Medulla oblongata (tissue), 1 donor: Measurements from ENCODE around the gene FRAT1.
"Not testable (repeated sequence)": the region's sequence is repeated elsewhere in the genome, so short reads cannot be mapped to it uniquely, and the experiment has no call there.

Source experiments
- DNase-seq: peaks from one replicate; pipeline ENCODE4 v3.0.0-alpha.2; 2015; ENCODE audit errors: extremely low spot score

The FRAT1 gene

DNA sequence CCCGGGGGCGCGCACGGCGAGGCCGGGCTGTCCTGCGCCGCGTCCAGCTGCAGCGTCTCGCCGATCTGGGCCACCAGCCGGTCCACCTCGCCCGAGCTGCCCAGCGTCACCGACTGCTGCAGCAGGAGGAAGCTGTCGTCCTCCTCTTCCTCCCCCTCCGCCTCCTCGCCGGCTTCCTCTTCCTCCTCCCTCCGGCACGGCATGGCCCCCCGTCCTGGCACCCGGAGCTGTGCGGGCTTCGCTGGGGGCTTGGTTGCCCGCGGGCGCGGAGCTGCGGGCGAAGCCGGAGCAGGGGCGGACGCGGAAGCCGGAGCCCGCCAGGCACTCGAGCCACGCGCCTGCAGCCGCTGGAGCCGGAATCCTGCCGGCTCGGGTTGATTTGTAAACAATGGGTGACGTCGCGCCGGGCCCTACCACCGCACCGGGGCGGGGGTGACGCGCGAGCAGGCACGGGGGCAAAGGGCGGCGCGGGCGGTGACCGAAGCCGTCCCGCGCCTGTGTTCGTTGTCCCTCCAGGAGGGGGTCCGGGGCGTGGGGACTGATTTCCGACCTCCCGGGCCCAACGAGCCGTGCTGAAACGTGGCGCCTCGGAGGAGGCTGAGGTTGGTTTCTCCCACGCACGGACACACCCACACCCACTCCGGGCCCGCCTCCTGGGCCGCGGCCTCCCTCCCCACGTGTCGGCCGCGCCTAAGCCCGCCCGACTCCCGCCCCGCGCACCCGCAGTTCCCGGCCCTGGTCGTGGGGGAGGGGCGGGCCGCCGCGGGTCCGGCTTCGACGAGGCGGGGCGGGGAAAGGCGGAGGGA, 15.5 kb downstream of the FRAT1 start, which contains the start of gene FRAT2:
TSS of gene FRAT2 (minus strand) at position 360 of the 806 bp plus-strand sequence. CDS start at position 203, 157 bp downstream.
- peak; percentile 95 for DNase-seq

DNA sequence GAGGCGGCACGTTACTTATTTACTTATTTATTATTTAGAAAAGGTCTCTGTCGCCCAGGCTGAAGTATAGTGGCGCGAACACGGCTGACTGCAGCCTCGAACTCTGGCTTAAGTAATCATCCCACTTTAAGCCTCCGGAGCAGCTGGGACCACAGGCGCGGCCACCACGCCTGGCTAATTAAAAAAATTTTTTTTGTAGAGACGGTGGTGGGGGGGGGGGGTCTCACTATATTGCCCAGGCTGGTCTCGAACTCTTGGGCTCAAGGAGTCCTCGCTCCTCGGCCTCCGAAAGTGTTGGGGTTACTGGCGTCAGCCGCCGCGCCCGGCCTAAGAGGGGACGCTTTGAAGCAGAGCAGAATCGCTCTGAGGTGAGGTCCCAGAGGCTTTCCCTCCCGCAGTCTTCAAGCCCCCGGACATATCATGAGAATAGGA, 16.1 kb downstream of the FRAT1 start:
- DNase-seq, result no peak

DNA sequence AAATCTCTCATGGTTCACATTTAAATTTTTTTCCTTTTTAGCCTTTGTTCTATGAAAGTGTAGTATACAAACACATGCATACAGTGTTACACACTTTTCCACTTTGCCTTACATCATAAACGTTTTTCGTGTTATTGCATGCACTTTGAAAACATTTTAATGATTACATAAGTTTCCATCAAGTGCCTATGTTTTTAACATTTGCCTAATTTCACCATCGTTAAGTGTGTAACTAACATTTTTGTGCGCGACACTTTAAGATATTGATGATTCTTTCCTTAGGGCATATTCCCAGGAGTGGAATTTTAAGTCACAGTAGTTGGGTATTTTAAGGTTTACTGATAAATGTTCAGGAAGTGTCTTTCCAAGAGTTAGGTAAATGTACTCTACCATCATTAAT, 16.9 kb downstream of the FRAT1 start:
- DNase-seq, result no peak

DNA sequence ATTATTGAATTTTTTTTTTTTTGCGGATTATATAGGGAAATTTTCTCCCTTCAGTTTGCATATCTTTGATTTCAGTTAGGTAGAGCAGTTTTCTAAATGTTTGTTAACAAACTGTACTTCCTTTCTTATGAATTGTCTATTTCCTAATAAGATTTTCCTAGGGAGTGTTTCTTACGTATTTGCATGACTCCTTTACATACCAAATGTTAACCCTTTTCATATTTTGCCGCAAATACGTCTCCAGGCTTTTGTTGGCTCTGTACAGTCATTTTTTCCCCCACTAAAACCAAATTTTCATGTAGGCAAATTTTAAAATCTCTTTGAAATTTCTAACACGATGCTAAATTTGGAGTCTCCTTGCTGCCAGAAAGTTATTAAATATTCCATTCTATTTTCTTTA, 17.4 kb downstream of the FRAT1 start:
- no peak for DNase-seq

DNA sequence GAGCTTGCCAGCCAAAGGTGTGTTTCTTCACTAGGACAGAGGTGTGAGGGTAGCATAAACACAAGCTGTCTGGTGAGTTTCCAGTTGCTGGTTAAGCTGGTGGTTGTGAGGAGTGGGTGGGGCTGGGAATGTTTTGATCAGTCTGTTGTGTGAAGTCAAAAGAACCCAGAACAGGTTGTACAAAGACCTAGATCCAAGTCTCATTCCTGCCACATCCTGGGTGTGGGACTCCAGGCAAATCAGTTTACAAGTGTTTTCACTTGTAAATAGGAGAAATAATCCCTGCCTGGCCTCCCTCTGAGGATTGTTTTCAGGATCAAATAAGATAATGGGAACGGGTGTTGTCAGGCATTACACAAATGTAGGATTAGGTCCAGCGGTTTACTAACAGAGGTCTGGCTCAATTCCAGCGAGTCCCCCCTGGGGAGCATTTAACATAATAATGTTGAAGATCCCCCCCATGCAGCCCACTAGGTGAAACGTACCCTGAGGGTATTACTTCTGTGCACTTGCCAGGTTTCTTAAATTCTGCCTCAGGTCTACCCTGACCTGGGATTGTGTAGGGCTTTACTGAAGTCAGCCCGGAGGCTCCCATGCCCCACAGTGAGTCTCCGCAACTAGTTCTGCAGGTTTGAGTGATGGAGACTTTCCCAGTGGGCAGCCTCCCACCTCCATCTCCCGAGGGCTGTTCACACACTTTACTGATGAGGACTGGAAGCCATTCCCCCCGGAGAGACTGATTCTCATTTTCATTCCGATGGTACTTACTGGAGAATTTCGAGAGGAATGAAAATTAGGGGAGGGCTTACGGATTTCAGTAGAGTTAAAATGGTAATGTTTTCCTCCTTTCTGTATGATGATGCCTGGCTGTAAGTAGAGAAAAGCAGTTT, 18.1 kb downstream of the FRAT1 start:
- no peak for DNase-seq

DNA sequence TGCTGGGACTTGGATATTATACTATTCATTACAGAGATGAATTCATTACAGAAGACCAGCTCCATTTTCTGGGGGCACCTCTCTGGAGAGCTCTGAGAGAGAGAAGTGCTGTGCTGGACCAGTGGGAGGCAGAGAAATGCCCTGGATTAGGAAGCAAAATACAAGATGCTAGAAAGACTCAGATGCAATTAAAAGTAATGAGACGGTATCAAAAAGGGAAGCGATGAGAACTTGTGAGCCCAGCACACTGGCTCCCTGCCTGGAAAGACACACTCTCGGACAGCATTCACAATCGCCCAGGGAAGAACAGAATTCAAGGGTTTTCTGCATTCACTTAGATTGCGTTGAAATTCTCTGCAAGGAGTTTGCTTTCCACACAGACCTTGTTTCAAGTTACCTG, 19.0 kb downstream of the FRAT1 start:
- peak; percentile 16 for DNase-seq

DNA sequence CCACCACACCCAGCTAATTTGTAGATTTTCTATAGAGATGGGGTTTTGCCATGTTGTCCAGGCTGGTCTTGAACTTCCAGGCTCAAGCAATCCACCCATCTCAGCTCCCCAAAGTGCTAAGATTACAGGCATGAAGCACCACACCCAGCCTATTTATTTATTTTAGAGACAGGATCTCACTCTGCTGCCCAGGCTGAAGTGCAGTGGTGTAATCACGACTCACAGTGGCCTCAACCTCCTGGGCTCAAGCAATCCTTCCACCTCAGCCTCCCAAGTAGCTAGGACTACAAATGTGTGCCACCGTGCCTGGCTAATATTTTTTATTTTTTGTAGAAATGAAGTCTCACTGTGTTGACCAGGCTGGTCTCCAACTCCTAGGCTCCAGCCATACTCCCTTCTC, 22.3 kb downstream of the FRAT1 start:
- DNase-seq, result no peak

DNA sequence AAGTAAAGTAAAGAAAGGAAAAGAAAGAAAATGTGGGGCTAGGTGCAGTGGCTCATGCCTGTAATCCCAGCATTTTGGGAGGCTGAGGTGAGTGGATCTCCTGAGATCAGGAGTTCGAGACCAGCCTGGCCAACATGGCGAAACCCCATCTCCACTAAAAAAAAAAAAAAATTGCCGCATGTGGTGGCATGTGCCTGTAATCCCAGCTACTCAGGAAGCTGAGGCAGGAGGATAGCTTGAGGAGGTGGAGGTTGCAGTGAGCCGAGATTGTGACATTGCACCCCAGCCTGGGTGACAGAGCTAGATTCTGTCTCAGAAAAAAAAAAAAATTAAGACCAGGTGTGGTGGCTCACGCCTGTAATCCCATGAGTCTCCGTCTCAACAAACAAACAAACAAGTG, 24.6 kb downstream of the FRAT1 start:
- DNase-seq, result not testable (repeated sequence)

DNA sequence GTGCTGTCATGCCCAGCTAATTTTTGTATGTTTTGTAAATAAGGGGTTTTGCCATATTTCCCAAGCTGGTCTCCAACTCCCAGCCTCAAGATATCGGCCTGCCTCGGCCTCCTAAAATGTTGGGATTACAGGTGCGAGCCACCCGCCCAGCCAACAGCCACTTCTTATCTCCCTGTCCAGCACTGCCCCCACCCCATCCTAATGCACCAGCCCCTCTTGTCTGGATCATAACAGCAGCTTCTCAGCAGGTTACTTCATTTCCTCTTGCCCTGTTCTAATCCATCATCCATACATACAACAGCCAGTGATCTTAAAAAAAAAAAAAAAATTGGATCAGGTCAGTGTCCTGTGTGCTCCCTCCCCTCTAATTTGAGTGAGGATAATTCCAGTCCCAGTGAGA, 28.2 kb downstream of the FRAT1 start:
- no peak for DNase-seq

DNA sequence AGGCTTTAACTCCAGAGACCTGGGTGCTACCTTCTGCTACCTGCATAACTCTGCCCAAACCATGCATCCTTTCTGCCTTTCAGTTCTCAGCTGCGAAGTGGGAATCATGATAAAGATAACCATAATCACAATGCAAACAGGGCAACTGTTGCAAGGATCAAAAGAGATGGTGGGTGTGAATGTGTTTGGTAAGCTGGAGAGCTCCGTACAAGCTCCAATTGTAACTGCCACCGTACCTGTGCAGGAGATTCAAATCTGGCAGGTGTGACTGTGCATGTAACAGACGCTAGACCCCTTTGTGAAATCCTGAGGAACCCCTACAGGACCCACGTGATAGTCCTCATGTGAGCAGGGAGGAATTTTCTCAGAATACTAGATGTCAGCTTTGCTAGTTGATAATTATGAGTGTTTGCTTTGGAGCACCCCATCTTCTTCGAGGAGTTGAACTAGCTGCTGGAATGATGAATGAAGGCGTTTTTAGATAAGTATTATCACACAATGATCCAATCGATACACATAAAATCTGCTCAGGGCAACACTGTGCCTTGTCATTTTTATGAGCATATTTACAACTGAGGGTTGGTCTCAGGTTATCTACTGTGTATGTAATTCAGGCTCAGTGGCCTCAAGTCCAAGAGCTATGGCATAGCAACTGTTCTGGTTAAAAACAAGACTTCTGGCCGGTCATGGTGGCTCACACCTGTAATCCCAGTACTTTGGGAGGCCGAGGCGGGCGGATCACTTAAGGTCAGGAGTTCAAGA, 30.9 kb downstream of the FRAT1 start:
- DNase-seq, result no peak

DNA sequence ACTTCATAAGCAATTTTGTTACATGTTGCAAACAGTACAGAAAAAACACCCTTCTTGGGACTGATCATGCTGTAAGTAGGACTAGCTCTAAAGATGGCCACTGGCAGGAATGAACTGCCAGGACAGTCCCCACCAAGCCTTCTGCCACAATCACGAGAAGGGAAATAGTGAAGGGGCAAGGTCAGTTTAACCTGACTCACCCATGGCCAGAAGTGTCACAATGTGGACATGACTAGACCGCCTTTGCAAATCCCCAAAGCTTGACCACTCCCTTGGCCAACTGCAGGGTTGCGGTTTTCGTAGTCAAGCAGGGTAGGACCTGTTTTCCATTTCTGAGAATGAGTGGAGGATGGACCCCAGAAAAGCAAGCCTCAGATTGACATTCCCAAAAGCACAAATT, 34.9 kb downstream of the FRAT1 start:
- DNase-seq, result no peak

DNA sequence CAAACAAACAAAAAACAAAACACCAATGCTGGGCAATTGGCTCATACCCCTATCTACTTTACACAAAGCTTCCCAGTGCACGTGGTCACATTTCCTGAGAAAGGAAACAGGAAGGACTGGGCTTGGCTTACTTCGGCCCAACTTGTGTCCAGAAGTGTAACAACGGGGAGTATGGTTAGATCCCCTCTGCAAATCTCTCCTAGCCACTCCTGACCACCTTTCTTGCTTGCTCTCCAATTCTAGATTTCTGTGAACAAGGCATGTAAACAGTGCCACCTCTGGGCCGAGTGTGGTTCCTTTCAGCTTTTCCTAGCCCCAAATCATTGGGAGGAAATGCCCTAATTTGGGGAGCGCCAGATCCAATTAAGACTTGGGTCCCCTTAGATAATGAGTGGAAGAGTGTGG, 36.5 kb downstream of the FRAT1 start:
- DNase-seq, result peak; percentile 42

DNA sequence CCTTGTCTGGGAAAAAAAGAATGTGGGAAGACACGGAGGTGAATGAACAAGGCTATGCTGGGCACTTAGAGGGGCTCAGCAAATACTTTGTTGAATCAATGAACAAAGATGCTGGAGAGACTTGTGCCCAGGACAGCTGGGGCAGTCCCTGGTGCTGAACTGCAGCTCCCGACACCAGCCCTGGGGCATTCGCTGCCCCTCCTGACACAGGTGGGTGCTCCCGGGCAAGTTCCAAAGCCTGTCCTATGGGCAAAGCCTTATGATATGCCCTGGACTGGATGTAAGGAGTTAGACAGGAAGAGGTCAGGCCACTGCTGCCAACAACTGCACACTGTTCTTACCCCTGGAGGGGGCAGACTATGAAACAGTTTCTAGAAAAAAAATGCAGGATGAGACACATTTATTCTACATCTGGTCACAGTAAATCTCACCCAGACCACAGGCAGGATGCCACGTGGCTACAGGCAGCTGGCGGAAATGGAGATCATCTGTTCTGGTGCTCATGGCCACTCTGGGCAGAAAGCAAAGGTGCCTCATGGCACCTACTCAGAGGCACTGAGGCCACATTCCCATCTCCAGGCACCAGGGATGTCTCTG, 37.3 kb downstream of the FRAT1 start:
- DNase-seq, result no peak

DNA sequence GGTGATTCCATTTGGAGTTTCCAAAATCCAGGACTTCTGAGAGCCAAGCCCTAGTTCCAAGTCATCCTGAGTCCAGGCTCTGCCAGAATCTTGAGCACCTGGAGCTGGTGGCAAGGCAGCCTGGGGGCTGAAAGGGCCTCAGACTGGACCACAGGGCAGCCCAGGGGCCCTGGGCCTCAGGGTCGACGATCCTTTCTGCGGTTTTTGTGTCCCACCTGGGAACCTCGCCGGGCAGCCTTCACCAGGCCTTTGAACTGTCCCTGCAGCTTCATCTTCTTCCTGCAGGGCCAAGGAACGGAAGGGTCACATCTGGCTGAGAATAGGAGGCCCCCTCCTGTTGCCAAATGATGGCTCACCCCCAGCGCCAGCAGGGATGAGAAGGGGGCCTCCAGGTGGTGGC, 37.8 kb downstream of the FRAT1 start:
- DNase-seq, result no peak

DNA sequence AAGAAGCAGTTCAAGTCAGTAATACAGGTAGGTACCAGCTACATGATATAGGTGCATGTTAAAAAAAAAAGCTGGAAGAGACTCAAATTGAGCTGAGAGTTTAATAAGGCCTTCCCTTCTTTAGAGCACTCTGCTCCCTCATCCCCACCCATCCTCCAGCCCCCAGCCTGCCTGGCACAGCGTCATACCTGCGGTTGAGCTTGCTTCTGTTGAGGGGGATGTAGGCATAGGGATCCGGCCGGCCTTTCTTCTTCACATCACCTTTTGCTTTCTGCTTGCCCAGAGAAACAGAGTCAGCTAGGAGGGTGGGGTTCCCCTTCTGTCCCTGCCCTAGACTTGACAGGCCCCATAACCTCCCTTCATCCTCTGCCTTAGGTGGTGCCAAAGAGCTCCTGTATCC, 39.3 kb downstream of the FRAT1 start:
- DNase-seq, result no peak

DNA sequence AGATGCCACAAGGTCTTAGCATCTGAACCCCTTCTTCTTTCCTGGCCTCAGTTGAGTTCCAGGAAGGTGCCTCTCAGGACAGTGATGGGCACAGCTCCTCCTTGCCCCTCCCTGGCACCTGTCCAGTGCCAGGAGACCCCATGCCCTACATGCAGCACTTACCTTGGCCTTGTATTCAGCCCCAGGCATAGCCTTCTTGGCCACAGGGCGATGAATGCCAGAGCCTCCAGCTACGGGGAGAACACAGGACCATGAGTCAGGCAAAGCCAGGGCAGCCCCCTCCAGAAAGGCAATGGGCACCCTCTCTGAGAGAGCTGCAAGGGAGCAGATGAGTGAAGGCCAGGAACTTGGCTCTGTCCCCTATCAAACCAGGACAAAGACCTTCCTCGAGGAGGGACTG, 39.7 kb downstream of the FRAT1 start:
- DNase-seq, result no peak

DNA sequence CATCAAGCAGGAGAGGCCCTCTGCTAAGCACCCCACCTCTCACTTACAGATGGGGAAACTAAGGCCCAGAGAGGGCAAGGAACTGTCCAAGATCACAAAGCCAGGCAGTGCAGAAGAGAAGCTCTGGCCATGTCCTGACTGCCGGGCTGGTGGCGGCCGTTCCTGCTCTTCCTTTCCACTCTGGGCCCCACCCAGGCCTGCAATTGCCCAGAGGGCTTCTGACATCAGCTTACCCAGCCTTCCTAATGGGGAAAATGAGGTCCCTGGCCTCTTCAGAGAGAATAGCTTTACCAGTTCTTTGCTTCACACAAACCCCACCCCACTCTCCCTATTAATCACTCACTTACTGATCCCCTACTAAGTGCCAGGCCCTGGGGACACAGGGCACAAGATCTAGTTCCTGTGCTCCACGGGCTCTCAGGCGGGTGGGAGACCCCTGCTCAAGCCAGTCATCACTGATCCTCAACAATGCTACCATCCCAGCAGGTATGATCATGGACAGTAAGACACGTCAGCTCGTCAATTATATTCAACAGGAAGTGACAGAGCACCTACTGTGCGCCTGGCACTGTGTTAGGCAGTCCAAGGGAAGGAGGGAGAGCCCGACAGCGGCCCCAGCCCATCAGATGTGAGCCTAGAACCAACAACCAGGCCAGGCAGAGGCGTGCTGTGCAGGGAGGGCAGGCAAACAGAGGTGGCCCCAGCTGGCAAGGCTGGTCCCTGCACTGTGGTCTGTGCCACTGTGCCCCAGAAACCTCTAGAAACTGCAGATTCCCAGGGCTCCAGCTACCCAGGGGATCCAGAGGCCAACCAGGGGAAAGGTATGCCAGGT, 41.9 kb downstream of the FRAT1 start:
- no peak for DNase-seq

DNA sequence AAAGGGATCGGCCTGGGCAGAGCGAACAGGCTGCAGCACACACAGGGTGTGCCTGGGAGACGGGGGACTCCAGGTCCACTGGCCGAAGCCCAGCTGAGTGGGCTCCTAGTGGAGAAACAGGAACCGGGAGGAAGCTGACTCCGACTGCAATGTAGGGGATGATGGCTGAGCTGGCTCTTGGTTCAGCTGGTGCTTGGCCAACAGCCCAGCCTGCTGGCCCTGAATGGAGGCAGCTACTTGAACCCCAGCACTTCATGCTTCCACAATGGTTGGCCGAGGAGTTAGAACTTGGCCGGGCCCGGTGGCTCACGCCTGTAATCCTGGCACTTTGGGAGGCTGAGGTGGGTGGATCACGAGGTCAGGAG, 42.4 kb downstream of the FRAT1 start:
- DNase-seq, result no peak

DNA sequence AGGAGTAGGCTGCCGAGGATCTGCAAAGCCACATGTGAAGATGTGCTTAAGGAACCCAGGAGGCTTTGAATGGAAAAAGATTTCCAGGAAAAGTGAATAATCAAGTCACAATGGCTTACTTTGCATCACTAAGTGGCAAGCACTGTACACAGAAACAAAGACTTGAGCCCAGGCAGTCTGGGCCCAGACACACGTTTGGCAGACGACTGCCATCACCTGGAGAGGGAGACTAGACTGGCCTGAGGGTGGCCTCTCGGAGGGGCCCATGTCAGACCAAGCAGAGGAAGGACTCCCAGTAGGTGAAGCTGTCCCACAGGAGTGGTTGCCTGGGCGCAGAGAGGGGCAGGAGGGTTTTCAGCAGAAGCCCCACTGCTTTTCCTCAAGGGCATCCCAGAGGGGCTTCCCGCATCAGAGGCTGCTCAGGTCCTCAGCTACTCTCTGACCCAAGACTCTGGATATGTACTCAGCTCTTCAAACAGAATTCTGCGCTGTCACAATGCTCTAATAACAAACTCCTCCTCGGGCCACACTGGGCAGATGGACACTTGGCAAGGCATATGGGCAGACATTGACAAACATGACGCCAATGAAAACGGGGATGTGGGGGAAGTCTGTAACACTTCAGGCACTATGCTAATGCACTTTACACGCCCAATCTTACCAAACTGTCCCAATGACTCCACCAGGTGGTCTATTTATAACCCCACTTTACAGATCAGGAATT, 43.4 kb downstream of the FRAT1 start:
- no peak for DNase-seq

DNA sequence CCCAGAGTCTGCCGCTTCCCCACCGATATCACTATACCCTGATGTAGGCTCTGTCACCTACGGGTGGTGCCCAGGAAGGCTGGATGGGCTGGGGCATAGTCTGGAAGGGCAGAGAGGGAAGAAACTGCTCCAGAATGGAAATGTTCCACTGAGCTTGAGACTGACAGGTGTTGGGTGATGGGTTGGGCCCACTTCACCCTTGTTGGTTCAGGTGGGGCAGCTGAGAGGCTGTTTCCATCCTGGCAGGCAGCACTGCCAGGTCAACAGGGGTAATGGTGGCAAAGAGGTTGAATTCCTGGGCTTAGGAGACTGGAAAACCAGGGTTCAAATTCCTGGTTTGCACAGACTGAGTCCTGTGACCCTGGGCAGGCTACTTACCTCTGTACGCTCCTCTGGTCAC, 44.0 kb downstream of the FRAT1 start:
- no peak for DNase-seq
